Stimulated activated CD4-positive, alpha-beta T cell treated with anti-CD3 and anti-CD28 coated beads, Interleukin-2, amount 100 ng/mL, for 24 hours (primary cell): ENCODE results near the gene HOXA13.

Experiments
- DNase-seq, 2 donors: peaks; one replicate each; pipeline ENCODE4 v3.0.0-alpha.2; 2020

The HOXA13 gene

GRCh38 chr7:27169658-27170425, 30.0 kb downstream of the HOXA13 start:
- DNase-seq: no peak

DNA sequence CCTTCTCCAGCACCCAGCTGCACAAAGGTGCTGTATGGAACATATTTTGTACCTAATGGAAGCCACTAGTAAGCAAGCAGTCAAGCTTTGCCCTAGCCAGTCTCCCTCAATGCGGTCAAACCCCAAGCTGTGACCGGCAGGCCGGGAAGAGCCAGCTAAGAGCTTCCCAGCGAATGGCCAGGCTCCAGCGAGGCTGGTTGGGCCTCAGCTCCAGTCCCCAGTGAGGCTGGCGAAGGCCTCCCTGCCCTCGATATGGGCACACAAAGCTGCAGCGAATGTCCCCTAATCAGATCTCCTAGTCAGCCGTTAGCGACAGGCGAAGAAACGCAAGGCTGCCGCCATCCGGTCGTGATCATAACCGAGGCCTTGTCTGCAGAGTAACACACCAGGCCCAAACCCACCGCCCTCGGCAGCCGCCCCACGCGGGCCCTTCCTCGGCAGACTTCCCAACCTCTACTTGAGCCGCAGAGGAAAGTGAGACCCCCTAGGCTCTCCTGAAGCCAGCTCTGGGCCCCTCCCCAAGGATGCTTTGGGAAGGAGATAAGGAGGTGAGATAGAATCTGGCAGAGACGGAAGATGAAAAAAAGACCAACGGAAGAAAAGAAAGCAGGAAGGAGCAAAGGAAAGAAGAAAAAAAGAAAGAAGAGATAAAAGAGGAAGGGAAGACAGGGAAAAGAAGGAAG, 31.5 kb downstream of the HOXA13 start:
- peak in 1 of 2 donors; percentile 37 for DNase-seq

DNA sequence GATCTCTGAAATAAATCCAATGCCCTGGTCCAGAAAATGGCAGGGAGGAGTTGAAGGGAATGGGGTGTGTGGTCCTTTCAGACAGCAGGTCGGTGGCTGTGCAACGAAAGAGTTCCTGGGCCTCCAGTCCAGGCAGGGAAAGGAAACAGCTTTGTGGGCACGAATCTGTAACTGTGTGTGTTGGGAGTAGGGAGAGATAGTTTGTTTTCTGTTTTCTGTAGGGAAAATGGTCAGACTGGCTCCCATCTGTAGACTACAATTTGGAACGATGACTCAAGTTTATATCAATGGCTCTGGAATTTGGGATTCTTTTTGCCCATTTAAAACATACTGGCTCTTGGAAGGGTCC, 32.0 kb downstream of the HOXA13 start:
- no peak for DNase-seq

- DNase-seq: no peak
These were observed 33.1 kb downstream of the HOXA13 start for GRCh38 chr7:27166531-27167505.

- no peak for DNase-seq
These were observed 33.8 kb downstream of the HOXA13 start for GRCh38 chr7:27165996-27166530.

GRCh38 chr7:27165089-27165995, 34.5 kb downstream of the HOXA13 start, which contains the start of gene HOXA9:
TSS of gene HOXA9 (minus strand) at chr7:27165537. CDS start at chr7:27165457, 80 bp downstream.
- no peak for DNase-seq

GRCh38 chr7:27164367-27165088, 35.4 kb downstream of the HOXA13 start:
- DNase-seq: no peak

DNA sequence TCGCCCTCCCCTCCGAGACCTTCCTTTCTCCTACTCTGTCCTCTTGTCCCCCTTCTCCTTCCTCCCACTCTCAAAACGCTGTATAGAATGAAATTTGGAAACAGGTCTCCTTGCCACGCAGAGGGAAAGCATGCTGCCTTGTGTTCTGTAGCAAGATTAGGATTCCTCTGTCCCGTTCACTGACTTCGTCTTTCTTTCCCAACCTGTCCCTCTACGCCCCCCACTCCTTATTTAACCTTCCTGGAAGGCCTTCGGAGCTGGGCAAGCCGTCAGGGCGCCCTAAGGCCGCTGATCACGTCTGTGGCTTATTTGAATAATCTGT, 35.9 kb downstream of the HOXA13 start:
- DNase-seq: no peak

DNA sequence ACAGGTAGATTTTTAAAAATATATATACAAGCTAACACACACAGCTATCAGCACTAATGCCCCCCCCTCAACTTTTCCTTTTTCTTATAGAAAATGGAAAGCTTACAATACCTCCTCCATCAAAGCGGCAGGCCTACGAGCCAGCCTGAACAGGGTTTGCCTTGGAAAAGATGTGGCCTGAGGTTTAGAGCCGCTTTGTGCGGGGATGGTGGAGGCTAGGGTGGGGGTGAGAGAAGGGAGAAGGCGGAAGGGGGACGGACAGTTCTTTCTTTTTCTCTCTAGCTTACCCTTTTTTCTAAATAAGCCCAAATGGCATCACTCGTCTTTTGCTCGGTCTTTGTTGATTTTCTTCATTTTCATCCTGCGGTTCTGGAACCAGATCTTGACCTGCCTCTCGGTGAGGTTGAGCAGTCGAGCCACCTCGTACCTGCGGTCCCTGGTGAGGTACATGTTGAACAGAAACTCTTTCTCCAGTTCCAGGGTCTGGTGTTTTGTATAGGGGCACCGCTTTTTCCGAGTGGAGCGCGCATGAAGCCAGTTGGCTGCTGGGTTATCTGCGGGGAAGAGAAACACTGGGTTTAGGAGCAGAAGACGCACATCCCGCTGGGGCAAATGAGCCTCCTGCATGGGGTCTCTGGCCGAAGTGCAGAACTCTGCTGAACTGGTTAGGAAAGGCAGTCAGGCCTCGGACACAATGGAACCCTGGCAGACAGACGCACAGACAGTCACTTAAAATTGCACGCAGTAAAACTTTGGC, 36.4 kb downstream of the HOXA13 start:
- DNase-seq: no peak

DNA sequence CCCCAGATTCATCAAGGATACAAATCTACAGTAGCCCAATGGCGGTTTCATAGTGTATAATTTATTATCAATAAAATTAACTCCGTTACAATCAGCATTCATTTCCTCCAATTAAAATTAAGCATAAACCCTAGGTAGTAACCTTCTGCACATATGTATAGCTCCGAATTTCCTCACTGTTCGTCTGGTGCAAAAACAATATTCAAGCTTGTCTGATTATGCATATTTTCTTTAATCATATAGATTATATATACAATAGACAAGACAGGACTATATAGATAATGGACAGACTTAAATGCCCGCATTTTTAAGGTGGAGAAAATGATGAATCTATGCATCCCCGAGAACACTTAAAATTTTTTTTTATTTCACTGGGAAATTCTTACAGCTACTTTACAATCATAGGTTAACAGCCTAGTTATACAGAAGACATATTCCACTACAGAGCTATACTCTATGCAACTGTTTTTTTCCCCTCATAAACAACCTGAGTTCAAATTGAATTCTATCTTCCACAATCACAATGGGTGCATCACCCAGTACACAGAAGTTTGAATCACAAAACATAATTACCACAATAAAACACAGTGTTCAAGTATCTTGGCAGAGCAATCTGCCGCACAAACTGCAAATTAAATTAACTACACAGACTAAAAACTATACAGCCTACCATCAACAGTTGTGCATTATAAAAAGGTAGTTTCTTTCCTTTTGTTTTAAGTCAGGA, 37.2 kb downstream of the HOXA13 start:
- no peak for DNase-seq

- DNase-seq: no peak
These were observed 38.0 kb downstream of the HOXA13 start for GRCh38 chr7:27161721-27162560.

GRCh38 chr7:27161214-27161720, 38.6 kb downstream of the HOXA13 start:
- no peak for DNase-seq

DNA sequence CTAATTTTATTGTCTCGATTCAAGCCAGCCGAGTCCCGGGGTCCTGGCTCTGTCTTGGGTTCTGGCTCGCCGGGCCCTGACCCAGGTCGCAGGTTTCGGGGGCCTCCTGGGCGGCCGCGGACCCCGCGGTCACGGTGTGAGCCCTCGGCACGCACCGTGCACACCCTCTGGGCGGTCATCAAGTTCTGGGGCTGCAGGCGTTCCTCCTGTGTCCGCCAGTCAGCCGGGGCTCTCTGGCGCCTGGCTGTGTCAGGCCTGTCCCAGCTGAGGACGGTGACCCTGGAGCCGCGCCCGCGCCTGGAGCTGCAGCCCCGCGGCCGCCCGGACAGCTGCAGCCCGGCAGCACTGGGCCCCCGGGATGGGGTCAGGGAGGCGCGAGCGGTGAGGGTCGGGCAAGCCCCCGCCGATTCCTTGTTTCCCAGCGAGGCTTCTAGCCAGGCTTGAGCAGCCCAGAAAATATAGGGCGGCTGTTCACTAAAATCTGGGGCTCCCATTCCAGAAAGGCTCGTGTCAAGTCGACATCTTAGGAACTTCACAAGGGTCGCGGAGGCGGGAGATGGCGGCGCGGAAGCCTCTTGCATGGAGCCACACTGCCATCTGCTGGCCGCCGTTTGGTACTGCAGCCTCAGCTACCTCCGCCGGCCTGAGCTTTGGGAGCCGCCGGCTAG, 39.2 kb downstream of the HOXA13 start:
- DNase-seq: peak; percentile 89 to 91

GRCh38 chr7:27160145-27160545, 39.7 kb downstream of the HOXA13 start:
- DNase-seq: no peak

DNA sequence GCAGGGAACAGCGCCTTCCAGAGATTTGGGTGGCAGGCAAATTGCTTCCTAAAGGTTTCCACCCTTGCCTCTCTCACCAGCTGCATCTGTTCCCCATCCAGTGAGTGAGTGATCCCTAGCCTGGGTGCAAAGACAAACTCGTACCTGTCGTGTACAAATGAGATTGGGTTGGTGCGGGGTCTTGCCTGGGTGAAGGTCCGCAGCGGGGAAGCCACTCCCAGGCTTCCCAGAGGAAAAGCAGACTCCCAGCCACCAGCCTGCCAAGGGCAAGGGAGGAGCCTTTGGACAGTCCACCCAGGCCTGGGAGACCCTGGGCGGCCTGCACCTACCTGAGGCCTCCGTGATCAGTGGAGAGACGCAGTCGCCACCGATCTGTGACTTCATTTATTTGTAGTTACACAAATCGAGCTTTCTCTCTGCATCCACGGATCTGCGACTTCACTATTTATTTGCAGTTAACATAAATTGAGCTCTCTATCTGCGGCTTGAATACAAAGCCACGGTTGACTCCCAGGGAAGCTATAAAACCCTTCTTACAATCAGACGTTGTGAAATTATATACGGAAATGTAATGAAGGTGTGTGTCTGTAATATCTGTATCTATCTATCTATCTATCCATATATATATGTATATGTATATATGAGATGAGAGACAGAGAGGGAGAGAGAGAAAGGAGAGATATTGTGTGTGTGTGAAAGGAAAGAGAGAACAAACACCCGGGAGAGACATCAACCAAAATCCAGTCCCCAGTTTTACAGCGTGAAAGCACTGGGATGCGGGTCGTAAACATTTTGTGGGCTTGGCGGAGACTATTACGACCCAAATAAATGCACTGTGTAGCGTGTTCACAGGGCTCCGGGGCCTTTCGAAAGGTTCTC, 40.4 kb downstream of the HOXA13 start:
- DNase-seq: no peak

DNA sequence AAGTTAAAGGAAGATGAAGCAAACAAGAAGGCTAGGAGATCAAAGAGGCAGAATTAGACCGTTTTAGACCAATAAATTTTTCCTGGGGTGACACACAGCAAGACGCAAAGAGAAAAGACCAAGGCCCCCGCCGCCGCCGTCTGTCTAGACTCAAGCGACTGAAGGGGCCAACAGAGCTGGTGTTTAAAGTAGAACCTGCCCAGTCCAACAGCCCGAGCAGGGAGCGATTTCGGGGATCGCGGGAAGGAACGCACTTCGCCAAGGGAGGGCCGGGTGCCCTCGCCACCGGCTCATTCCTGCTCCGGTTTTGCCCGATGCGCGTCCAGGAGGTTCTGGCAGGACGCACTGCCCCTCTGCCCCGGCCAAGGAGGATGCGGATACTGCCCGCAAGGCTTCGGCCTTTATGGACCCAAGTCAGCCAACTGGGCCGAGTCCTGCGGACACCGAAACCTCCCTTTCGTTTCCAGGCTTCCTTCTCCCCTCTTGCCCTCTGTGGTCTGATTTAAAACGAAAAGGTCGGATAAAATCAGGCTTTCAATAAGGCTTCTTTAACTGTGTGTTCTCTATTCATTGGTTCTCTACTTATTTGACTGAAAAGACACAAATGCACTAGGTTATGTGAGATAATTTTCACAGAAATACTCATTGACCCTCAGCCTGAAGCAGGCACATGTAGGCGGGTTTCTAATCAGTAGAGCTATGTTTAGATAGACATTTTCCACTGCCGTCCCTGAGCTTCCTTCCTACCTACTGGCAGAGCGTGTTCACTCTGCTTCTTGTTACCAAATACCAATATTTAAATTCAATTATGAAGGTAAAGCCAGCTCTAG, 41.2 kb downstream of the HOXA13 start:
- DNase-seq: no peak
